Activated B cell treated with CpG ODN at 0.5 μM for 24 hours (primary cell): ENCODE data around the gene GPR137B. TPM values are rescaled to one million over a fixed set of nuclear protein-coding genes. Genes with fewer than 3 reads are reported as not detected.

ENCODE experiments used
- ATAC-seq: fragments of 200-7000 bp; cut with Tn5 transposase; one replicate; pipeline ENCODE4 v1.10.0; 2021; ENCODE audit warnings: low read depth, mild to moderate bottlenecking, moderate library complexity
- CTCF ChIA-PET: fragments of 350-600 bp; sonication (Branson Sonifier 250); formaldehyde crosslinking; loops from one replicate; lab custom pipeline; 2021; ENCODE audit warnings: antibody characterized with exemption; lab: Charles Lee
- POLR2A ChIA-PET: fragments of 350-600 bp; sonication (Branson Sonifier 250); formaldehyde crosslinking; loops from one replicate; lab custom pipeline; 2021; ENCODE audit warnings: antibody characterized with exemption; lab: Charles Lee
- DNase-seq: peaks from one replicate; pipeline ENCODE4 v3.0.0; 2022
- H3K27ac Mint-ChIP-seq: one replicate; pipeline ENCODE4 v1.8.0; 2020; ENCODE audit warnings: mixed read lengths
- H3K27me3 Mint-ChIP-seq: one replicate; pipeline ENCODE4 v1.8.0; 2021; ENCODE audit warnings: mixed read lengths
- H3K36me3 Mint-ChIP-seq: one replicate; pipeline ENCODE4 v1.8.0; 2021; ENCODE audit warnings: low read depth, mixed read lengths
- H3K4me1 Mint-ChIP-seq: one replicate; pipeline ENCODE4 v1.8.0; 2021; ENCODE audit warnings: mixed read lengths
- H3K4me3 Mint-ChIP-seq: one replicate; pipeline ENCODE4 v1.8.0; 2020; ENCODE audit warnings: mild to moderate bottlenecking, mixed read lengths
- H3K9me3 Mint-ChIP-seq: one replicate; pipeline ENCODE4 v1.8.0; 2020; ENCODE audit warnings: mixed read lengths
- intact Hi-C: fragments of 100-400 bp; cut with micrococcal nuclease; formaldehyde crosslinking; loops from one replicate; pipeline ENCODE4 v1.15.1; 2024
- total RNA-seq: library from RNA; stranded (reverse); gene quantifications from 2 replicates; pipeline ENCODE4 v1.2.3, GENCODE V29; 2022
- TF ChIP-seq, protein P1 (sequence below): fragments of 200-600 bp; IDR thresholded peaks from one replicate; pipeline ENCODE4 v1.8.0; 2022; ENCODE audit warnings: antibody characterized with exemption, mild to moderate bottlenecking

The GPR137B gene
- total RNA-seq, 1 donor from 2014 or later, result 11.8 TPM

DNA sequence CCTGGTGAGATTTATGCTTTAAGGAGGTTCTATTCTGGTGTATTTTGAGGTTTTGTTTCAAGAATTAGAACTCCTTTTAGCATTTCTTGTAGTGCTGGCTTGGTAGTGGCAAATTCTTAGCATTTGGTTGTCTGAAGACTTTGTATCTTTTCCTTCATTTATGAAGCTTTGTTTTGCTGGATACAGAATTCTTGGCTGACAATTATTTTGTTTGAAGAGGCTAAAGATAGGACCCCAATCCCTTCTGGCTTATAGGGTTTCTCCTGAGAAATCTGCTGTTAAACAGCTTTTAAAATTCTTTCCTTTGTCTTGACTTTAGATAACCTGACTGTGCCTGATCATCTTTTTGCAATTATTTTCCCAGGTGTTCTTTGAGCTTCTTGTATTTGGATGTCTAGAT lies 58.6 kb downstream of the GPR137B start:
- H3K27me3 Mint-ChIP-seq, result no peaks in the 10 kb centered on the region
- no peaks in the 10 kb centered on the region for H3K4me1 Mint-ChIP-seq
- TF ChIP-seq, protein P1, sequence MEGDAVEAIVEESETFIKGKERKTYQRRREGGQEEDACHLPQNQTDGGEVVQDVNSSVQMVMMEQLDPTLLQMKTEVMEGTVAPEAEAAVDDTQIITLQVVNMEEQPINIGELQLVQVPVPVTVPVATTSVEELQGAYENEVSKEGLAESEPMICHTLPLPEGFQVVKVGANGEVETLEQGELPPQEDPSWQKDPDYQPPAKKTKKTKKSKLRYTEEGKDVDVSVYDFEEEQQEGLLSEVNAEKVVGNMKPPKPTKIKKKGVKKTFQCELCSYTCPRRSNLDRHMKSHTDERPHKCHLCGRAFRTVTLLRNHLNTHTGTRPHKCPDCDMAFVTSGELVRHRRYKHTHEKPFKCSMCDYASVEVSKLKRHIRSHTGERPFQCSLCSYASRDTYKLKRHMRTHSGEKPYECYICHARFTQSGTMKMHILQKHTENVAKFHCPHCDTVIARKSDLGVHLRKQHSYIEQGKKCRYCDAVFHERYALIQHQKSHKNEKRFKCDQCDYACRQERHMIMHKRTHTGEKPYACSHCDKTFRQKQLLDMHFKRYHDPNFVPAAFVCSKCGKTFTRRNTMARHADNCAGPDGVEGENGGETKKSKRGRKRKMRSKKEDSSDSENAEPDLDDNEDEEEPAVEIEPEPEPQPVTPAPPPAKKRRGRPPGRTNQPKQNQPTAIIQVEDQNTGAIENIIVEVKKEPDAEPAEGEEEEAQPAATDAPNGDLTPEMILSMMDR, result no peak
- CTCF ChIA-PET, result no interaction called here
- H3K27ac Mint-ChIP-seq, result no peak overlapping the region
- no peak for DNase-seq
- POLR2A ChIA-PET, result no interaction called here
- H3K36me3 Mint-ChIP-seq, result peaks cover 75% of the 10 kb centered on the region
- intact Hi-C loops, result no loop called here
- no peak overlapping the region for H3K4me3 Mint-ChIP-seq
- H3K9me3 Mint-ChIP-seq, result peaks cover 57% of the 10 kb centered on the region
- no peak for ATAC-seq

DNA sequence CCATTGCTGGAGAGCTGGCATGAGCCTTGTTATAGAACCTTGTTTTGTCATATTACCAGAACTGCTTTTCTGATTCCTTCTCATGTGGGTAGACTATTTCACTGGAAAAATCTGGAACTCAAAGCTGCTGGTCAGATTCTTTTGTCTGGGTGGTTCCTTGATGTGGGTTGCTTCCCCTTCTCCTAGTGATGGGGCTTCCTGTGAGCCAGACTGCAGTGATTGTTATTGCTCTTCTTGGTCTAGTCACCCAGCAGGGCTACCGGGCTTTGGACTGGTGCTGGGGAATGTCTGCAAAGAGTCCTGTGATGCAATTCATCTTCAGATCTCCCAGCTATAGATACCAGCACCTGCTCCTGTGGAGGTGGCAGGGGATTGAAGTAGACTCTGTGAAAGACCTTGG lies 59.4 kb downstream of the GPR137B start:
- H3K36me3 Mint-ChIP-seq, result peaks cover 77% of the 10 kb centered on the region

GRCh38 chr1:236204039-236204438 lies 61.7 kb downstream of the GPR137B start:
- H3K4me1 Mint-ChIP-seq, result no peaks in the 10 kb centered on the region
- no peak for ATAC-seq

More for the DNA sequence above, 59.4 kb downstream of the GPR137B start:
- no peaks in the 10 kb centered on the region for H3K4me1 Mint-ChIP-seq
- POLR2A ChIA-PET, result no interaction called here
- H3K9me3 Mint-ChIP-seq, result peaks cover 53% of the 10 kb centered on the region
- no peak for ATAC-seq
- intact Hi-C loops, result no loop called here
- TF ChIP-seq, protein P1, result no peak
- CTCF ChIA-PET, result no interaction called here
- H3K4me3 Mint-ChIP-seq, result no peak overlapping the region
- no peak overlapping the region for H3K27ac Mint-ChIP-seq
- DNase-seq, result no peak
- no peaks in the 10 kb centered on the region for H3K27me3 Mint-ChIP-seq

GRCh38 chr1:236204656-236205055 lies 62.3 kb downstream of the GPR137B start:
- H3K4me3 Mint-ChIP-seq, result no peak overlapping the region
- TF ChIP-seq, protein P1, result no peak

More at GRCh38 chr1:236204039-236204438, 61.7 kb downstream of the GPR137B start:
- DNase-seq, result no peak
- H3K9me3 Mint-ChIP-seq, result peaks cover 37% of the 10 kb centered on the region
- intact Hi-C loops, result no loop called here
- no peaks in the 10 kb centered on the region for H3K27me3 Mint-ChIP-seq
- TF ChIP-seq, protein P1, result no peak
- no peak overlapping the region for H3K4me3 Mint-ChIP-seq
- peaks cover 74% of the 10 kb centered on the region for H3K36me3 Mint-ChIP-seq
- CTCF ChIA-PET, result no interaction called here
- no peak overlapping the region for H3K27ac Mint-ChIP-seq
- POLR2A ChIA-PET, result no interaction called here

DNA sequence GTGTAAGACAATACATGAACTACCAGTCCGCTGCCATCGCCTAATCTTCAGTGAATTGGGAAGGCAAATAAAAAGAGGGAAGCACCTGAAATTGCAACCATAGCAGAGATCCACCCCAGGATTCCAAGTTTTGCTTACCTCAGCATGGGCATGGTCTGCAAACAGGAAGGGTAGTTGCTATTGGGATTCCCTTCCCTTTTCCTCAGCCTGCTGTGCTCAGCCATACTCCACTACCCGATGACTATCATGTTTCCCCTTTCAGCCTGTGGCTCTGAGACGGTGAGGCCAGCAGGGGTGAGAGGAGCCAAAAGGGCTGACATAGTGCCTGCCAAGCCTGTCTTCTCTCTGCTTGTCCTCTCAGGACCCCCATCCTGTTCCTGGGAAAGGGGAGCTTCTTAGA lies 64.2 kb downstream of the GPR137B start:
- CTCF ChIA-PET, result no interaction called here
- intact Hi-C loops, result no loop called here
- H3K27me3 Mint-ChIP-seq, result no peaks in the 10 kb centered on the region
- DNase-seq, result no peak
- H3K27ac Mint-ChIP-seq, result no peak overlapping the region
- H3K9me3 Mint-ChIP-seq, result peaks cover 17% of the 10 kb centered on the region
- H3K36me3 Mint-ChIP-seq, result peaks cover 55% of the 10 kb centered on the region
- TF ChIP-seq, protein P1, result no peak
- ATAC-seq, result no peak
- H3K4me1 Mint-ChIP-seq, result no peaks in the 10 kb centered on the region
- H3K4me3 Mint-ChIP-seq, result no peak overlapping the region
- POLR2A ChIA-PET, result no interaction called here

More at GRCh38 chr1:236204656-236205055, 62.3 kb downstream of the GPR137B start:
- Mint-ChIP-seq H3K9me3 (peaks cover 32% of the 10 kb centered on the region), H3K36me3 (peaks cover 70% of the 10 kb centered on the region), H3K27me3 (no peaks in the 10 kb centered on the region), H3K27ac (no peak overlapping the region), H3K4me1 (no peaks in the 10 kb centered on the region)
- intact Hi-C loops, result no loop called here
- CTCF ChIA-PET, result no interaction called here
- POLR2A ChIA-PET, result no interaction called here
- DNase-seq (no peak), ATAC-seq (no peak)
